CD4-positive, alpha-beta memory T cell (primary cell): ENCODE data around the gene GTPBP2. TPM values are rescaled to one million over a fixed set of nuclear protein-coding genes. Genes with fewer than 3 reads are reported as not detected.

Experiments
- CTCF ChIA-PET: fragments of 350-600 bp; sonication (Branson Sonifier 250); formaldehyde crosslinking; loops from one replicate; lab custom pipeline; 2021; ENCODE audit warnings: inconsistent platforms; ENCODE audit not compliant: partially characterized antibody; lab: Charles Lee
- POLR2A ChIA-PET: fragments of 350-600 bp; sonication (Branson Sonifier 250); formaldehyde crosslinking; loops from one replicate; lab custom pipeline; 2021; ENCODE audit not compliant: partially characterized antibody; lab: Charles Lee
- DNase-seq, 5 donors: peaks; one replicate each; pipeline versions ENCODE4 v3.0.0 to v3.0.0-alpha.2; 2020 to 2022; ENCODE audit warnings: mixed read lengths in 1 of 5
- H3K27ac ChIP-seq: one replicate; pipeline ENCODE4 v1.7.0; 2013; ENCODE audit warnings: low read depth, low read length
- H3K27me3 ChIP-seq: 2 replicates; pipeline ENCODE4 v1.7.0; 2013; ENCODE audit warnings: mild to moderate bottlenecking, low read length, moderate library complexity; ENCODE audit not compliant: insufficient read depth
- H3K36me3 ChIP-seq: 2 replicates; pipeline ENCODE4 v1.7.0; 2013; ENCODE audit warnings: mild to moderate bottlenecking, low read length, moderate library complexity; ENCODE audit not compliant: insufficient read depth
- H3K4me1 ChIP-seq: 2 replicates; pipeline ENCODE4 v1.7.0; 2013; ENCODE audit warnings: mild to moderate bottlenecking, low read length, moderate library complexity; ENCODE audit not compliant: insufficient read depth
- H3K4me3 ChIP-seq, 2 donors: one replicate each; pipeline ENCODE4 v1.7.0; 2013; ENCODE audit warnings: low read length in 2 of 2, mild to moderate bottlenecking in 1 of 2
- H3K9me3 ChIP-seq, 2 donors: one replicate each; pipeline ENCODE4 v1.7.0; 2013; ENCODE audit warnings: low read length in 2 of 2, control low read depth in 1 of 2; ENCODE audit not compliant: control insufficient read depth in 1 of 2
- H3K27ac Mint-ChIP-seq, 7 donors: one replicate each; pipeline ENCODE4 v1.8.0; 2020 to 2021; ENCODE audit warnings: mixed read lengths in 7 of 7, mild to moderate bottlenecking in 6 of 7, inconsistent platforms in 3 of 7, moderate library complexity in 3 of 7
- H3K27me3 Mint-ChIP-seq, 2 donors: one replicate each; pipeline ENCODE4 v1.8.0; 2020 to 2021; ENCODE audit warnings: mixed read lengths in 2 of 2
- H3K36me3 Mint-ChIP-seq, 2 donors: one replicate each; pipeline ENCODE4 v1.8.0; 2020 to 2021; ENCODE audit warnings: mixed read lengths in 2 of 2, inconsistent platforms in 1 of 2, mild to moderate bottlenecking in 1 of 2
- H3K4me1 Mint-ChIP-seq, 4 donors: one replicate each; pipeline ENCODE4 v1.8.0; 2020 to 2021; ENCODE audit warnings: mixed read lengths in 4 of 4, mild to moderate bottlenecking in 1 of 4
- H3K4me3 Mint-ChIP-seq, 8 donors: one replicate each; pipeline ENCODE4 v1.8.0; 2020 to 2021; ENCODE audit warnings: mixed read lengths in 8 of 8, mild to moderate bottlenecking in 7 of 8, moderate library complexity in 6 of 8, inconsistent platforms in 3 of 8
- H3K9me3 Mint-ChIP-seq, 8 donors: one replicate each; pipeline ENCODE4 v1.8.0; 2020 to 2021; ENCODE audit warnings: mixed read lengths in 8 of 8, mild to moderate bottlenecking in 5 of 8, inconsistent platforms in 3 of 8, moderate library complexity in 1 of 8
- intact Hi-C: fragments of 100-400 bp; cut with micrococcal nuclease; formaldehyde crosslinking; loops from one replicate; pipeline ENCODE4 v1.15.1; 2023
- polyA plus RNA-seq, 2 donors: library from polyadenylated mRNA; unstranded; fragments of 300-500 nt; fragmentation: Illumina TruSeq; gene quantifications; one replicate each; pipeline ENCODE4 v1.2.3, GENCODE V29; 2021
- total RNA-seq, 2 experiments: library from RNA; stranded (reverse); gene quantifications; one replicate each; pipeline ENCODE4 v1.2.3, GENCODE V29; 2021

The GTPBP2 gene
- total and polyA plus RNA-seq, 4 experiments from 2014 or later: 0.83 to 85.0 (median 43.0) TPM

DNA sequence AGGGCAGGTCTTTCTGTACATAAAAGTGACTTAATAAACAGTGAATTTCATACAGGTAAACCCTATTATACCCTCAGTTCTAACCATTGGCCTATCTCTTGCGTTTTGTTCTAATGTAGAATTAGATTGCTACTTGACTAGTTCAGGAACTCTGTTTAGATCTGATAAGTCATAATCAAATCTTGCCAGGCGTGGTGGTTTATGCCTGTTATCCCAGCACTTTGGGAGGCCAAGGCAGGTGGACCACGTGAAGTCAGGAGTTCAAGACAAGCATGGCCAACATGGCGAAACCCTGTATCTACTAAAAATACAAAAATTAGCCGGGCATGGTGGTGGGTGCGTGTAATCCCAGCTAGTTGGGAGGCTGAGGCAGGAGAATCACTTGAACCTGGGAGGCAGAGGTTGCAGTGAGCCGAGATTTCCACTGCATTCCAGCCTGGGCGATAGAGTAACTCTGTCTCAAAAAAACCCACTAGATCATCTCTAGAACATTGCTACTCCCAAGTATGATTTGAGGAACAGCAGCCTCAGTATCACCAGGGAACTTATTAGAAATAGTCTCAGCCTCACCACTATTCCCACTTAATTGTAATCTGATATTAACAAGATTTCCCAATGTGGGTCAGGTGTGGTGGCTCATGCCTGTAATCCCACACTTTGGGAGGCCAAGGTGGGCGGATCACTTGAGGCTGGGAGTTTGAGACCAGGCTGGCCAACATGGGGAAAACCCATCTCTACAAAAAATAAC lies 12.2 kb downstream of the GTPBP2 start:
- H3K4me1 Mint-ChIP-seq: no peaks in the 10 kb centered on the region
- no peaks in the 10 kb centered on the region for H3K27me3 ChIP-seq
- no peak overlapping the region for H3K27ac ChIP-seq
- CTCF ChIA-PET: interaction anchor here (1.3 to 1.4 kb wide), 2 partner anchors 9 to 12 kb away, joined by 3 to 12 read pairs; partner anchors contain the start of gene GTPBP2
- DNase-seq: no peak
- H3K36me3 ChIP-seq: peaks cover 40% of the 10 kb centered on the region
- no peaks in the 10 kb centered on the region for H3K27me3 Mint-ChIP-seq
- H3K4me3 ChIP-seq: no peak overlapping the region
- no peak overlapping the region for H3K4me3 Mint-ChIP-seq
- intact Hi-C loops: no loop called here
- H3K36me3 Mint-ChIP-seq: peaks cover 10 to 37% of the 10 kb centered on the region in 2 donors
- POLR2A ChIA-PET: interaction anchor here (1.3 to 4.2 kb wide), 2 partner anchors 10 to 13 kb away, joined by 4 to 15 read pairs; partner anchors contain the start of gene GTPBP2
- no peaks in the 10 kb centered on the region for H3K9me3 ChIP-seq
- peak overlapping the region in 2 of 7 donors; percentile 15 to 42 for H3K27ac Mint-ChIP-seq
- H3K4me1 ChIP-seq: no peaks in the 10 kb centered on the region
- H3K9me3 Mint-ChIP-seq: no peaks in the 10 kb centered on the region

DNA sequence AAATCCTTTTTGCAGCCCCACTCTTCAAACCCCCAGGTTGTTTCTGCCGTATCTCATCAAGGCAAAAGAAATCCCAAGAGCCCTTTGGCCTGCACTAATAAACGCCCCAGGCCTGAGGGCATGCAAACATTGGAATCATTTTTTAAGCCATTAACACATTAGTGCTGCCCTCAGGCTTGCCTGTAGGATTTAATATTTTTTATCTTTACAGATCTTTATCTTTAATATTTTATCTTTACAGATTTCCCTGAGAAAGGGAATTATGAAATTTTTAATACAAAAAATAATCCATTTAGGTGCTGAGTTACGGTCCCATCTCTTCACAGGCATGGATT lies 14.7 kb downstream of the GTPBP2 start:
- no peaks in the 10 kb centered on the region for H3K4me1 ChIP-seq
- no peaks in the 10 kb centered on the region for H3K27me3 Mint-ChIP-seq
- H3K9me3 ChIP-seq: no peaks in the 10 kb centered on the region
- H3K27ac ChIP-seq: no peak overlapping the region
- intact Hi-C loops: no loop called here
- no peak overlapping the region for H3K4me3 ChIP-seq
- POLR2A ChIA-PET: no interaction called here
- peaks cover 12 to 34% of the 10 kb centered on the region in 2 donors for H3K36me3 Mint-ChIP-seq
- H3K27me3 ChIP-seq: no peaks in the 10 kb centered on the region
- H3K4me3 Mint-ChIP-seq: no peak overlapping the region
- no peak overlapping the region for H3K27ac Mint-ChIP-seq
- H3K9me3 Mint-ChIP-seq: no peaks in the 10 kb centered on the region
- H3K36me3 ChIP-seq: peaks cover 31% of the 10 kb centered on the region
- no peak for DNase-seq
- H3K4me1 Mint-ChIP-seq: no peaks in the 10 kb centered on the region
- CTCF ChIA-PET: interaction anchor here (1.5 to 1.6 kb wide), 2 partner anchors 8 to 31 kb away, joined by 4 to 6 read pairs; no protein-coding TSS in a partner anchor

DNA sequence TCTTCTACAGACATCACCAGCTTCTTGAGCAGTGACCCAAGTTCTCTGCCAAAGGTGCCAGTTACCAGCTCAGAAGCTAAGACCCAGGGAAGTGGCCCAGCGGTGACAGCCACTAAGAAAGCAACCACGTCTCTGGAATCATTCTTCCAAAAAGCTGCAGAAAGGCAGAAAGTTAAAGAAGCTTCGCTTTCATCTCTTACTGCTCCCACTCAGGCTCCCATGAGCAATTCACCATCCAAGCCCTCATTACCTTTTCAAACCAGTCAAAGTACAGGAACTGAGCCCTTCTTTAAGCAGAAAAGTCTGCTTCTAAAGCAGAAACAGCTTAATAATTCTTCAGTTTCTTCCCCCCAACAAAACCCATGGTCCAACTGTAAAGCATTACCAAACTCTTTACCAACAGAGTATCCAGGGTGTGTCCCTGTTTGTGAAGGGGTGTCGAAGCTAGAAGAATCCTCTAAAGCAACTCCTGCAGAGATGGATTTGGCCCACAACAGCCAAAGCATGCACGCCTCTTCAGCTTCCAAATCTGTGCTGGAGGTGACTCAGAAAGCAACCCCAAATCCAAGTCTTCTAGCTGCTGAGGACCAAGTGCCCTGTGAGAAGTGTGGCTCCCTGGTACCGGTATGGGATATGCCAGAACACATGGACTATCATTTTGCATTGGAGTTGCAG lies 15.2 kb downstream of the GTPBP2 start:
- H3K27ac ChIP-seq: no peak overlapping the region
- H3K4me1 ChIP-seq: no peaks in the 10 kb centered on the region
- Mint-ChIP-seq H3K27ac (peak overlapping the region in 1 of 7 donors; percentile 48), H3K4me1 (peaks cover 0 to 2% (median under 1%) of the 10 kb centered on the region in 4 donors), H3K4me3 (no peak overlapping the region), H3K9me3 (no peaks in the 10 kb centered on the region), H3K27me3 (no peaks in the 10 kb centered on the region), H3K36me3 (peaks cover 12 to 34% of the 10 kb centered on the region in 2 donors)
- peaks cover 30% of the 10 kb centered on the region for H3K36me3 ChIP-seq
- DNase-seq: no peak
- POLR2A ChIA-PET: interaction anchor here (0.7 kb wide), 1 partner anchor 22 kb away, joined by 4 read pairs; the partner anchor contains the start of gene MAD2L1BP
- H3K27me3 ChIP-seq: no peaks in the 10 kb centered on the region
- intact Hi-C loops: no loop called here
- H3K4me3 ChIP-seq: no peak overlapping the region
- H3K9me3 ChIP-seq: no peaks in the 10 kb centered on the region
- CTCF ChIA-PET: interaction anchor here (0.6 to 1.6 kb wide), 3 partner anchors 25 to 514 kb away, joined by 3 to 4 read pairs (median 3); no protein-coding TSS in a partner anchor

DNA sequence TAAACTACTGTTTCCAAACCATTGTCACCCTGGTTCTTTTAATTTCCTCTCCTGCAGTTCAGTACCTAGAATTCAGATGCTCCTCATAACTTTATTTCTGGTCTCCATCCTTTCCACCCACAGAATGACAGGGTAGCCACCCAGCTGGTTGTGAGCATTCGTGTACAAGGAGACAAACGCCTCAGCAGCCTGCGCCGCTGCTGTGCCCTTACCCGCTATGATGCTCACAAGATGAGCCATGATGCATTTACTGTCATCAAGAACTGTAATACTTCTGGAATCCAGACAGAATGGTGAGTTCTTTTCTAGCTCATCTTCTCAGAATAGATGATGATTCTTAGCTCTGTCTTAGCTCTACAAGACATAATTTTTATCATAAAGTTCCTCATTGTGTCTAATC lies 18.6 kb downstream of the GTPBP2 start:
- H3K9me3 Mint-ChIP-seq: no peaks in the 10 kb centered on the region
- peaks cover 3 to 7% (median 6%) of the 10 kb centered on the region in 4 donors for H3K4me1 Mint-ChIP-seq
- intact Hi-C loops: no loop called here
- Histone ChIP-seq H3K4me3 (no peak overlapping the region), H3K4me1 (no peaks in the 10 kb centered on the region), H3K9me3 (no peaks in the 10 kb centered on the region), H3K27me3 (no peaks in the 10 kb centered on the region), H3K36me3 (peaks cover 30% of the 10 kb centered on the region), H3K27ac (no peak overlapping the region)
- H3K4me3 Mint-ChIP-seq: no peak overlapping the region
- no peaks in the 10 kb centered on the region for H3K27me3 Mint-ChIP-seq
- CTCF ChIA-PET: interaction anchor here (1.0 to 4.4 kb wide), 7 partner anchors 8 to 160 kb away, joined by 3 to 39 read pairs (median 3); partner anchors contain the start of gene VEGFA
- POLR2A ChIA-PET: no interaction called here
- peaks cover 19 to 49% of the 10 kb centered on the region in 2 donors for H3K36me3 Mint-ChIP-seq
- DNase-seq: no peak
- H3K27ac Mint-ChIP-seq: peak overlapping the region in 2 of 7 donors; percentile 72 to 75

DNA sequence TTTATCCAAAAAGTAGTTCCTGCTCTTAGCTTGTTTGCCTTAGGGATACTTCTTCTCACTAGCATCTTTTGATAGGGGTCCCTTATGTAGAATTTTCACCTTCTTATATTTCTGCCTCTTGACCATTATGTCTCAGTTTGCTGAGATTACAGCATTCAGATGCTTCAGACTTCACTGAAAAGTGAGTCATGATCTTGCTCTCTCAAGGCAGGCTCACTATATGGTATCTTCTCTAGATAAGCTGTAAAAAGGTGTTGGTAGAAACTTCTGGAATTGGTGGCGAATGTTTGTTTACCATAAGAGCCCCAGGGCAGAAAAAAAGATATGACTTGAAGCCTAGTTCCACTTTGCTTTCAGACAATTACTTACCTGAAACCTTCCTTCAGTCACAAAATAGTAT lies 19.7 kb downstream of the GTPBP2 start:
- H3K27me3 Mint-ChIP-seq: no peaks in the 10 kb centered on the region
- no peak overlapping the region for H3K27ac ChIP-seq
- H3K9me3 Mint-ChIP-seq: no peaks in the 10 kb centered on the region
- no peaks in the 10 kb centered on the region for H3K27me3 ChIP-seq
- intact Hi-C loops: loop anchor here (10.0 kb wide), 1 partner anchor 165 kb away; the partner anchor contains the start of gene VEGFA
- no peak overlapping the region for H3K4me3 Mint-ChIP-seq
- peak overlapping the region in 2 of 7 donors; percentile 6 to 85 for H3K27ac Mint-ChIP-seq
- no peak for DNase-seq
- H3K4me1 ChIP-seq: no peaks in the 10 kb centered on the region
- ChIA-PET CTCF (interaction anchor here (1.1 to 5.4 kb wide), 11 partner anchors 11 to 469 kb away, joined by 3 to 39 read pairs (median 9); partner anchors contain the start of genes GTPBP2 and VEGFA), POLR2A (interaction anchor here (1.4 kb wide), 1 partner anchor 20 kb away, joined by 4 read pairs; the partner anchor contains the start of gene GTPBP2)
- H3K36me3 ChIP-seq: peaks cover 34% of the 10 kb centered on the region
- no peak overlapping the region for H3K4me3 ChIP-seq
- H3K9me3 ChIP-seq: no peaks in the 10 kb centered on the region
- H3K36me3 Mint-ChIP-seq: peaks cover 24 to 51% of the 10 kb centered on the region in 2 donors
- peaks cover 3 to 7% (median 6%) of the 10 kb centered on the region in 4 donors for H3K4me1 Mint-ChIP-seq

DNA sequence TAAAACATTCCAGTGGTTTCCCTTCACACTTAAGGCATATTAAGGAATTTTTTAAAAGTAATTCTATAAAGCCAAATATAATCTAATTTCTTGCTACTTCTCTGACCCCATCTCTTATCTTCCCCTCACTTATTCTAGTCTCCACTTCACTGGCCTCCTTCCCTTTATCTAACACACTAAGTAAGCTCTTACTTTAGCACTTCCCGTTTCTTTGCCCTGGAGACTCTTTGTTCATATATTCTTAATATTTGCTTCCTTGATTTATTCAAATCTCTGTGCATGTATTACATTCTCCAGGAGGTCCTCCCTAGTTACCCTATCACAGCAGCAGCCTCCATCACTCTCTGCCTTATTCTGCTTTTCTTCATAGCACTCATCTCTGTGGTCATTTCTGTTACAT lies 20.3 kb downstream of the GTPBP2 start:
- Histone ChIP-seq H3K4me3 (no peak overlapping the region), H3K27me3 (no peaks in the 10 kb centered on the region), H3K36me3 (peaks cover 34% of the 10 kb centered on the region), H3K9me3 (no peaks in the 10 kb centered on the region), H3K4me1 (no peaks in the 10 kb centered on the region), H3K27ac (no peak overlapping the region)
- Mint-ChIP-seq H3K27me3 (no peaks in the 10 kb centered on the region), H3K4me1 (peaks cover 3 to 7% (median 6%) of the 10 kb centered on the region in 4 donors), H3K4me3 (no peak overlapping the region), H3K9me3 (no peaks in the 10 kb centered on the region), H3K27ac (peak overlapping the region in 2 of 7 donors; percentile 38 to 76), H3K36me3 (peaks cover 26 to 55% of the 10 kb centered on the region in 2 donors)
- intact Hi-C loops: loop anchor here (1.0 to 10.0 kb wide), 3 partner anchors 166 to 470 kb away; partner anchors contain the start of gene VEGFA
- DNase-seq: no peak
- ChIA-PET POLR2A (interaction anchor here (1.4 kb wide), 1 partner anchor 20 kb away, joined by 4 read pairs; the partner anchor contains the start of gene GTPBP2), CTCF (interaction anchor here (0.7 to 5.4 kb wide), 16 partner anchors 9 to 470 kb away, joined by 3 to 39 read pairs (median 6); partner anchors contain the start of genes GTPBP2 and RSPH9)
